Stimulated activated CD4-positive, alpha-beta T cell treated with anti-CD3 and anti-CD28 coated beads, Interleukin-15, amount 100 ng/mL, for 24 hours (primary cell): Measurements from ENCODE around the gene SLC2A2.

Experiments used
- DNase-seq: peaks from one replicate; pipeline ENCODE4 v3.0.0-alpha.2; 2020

The SLC2A2 gene

DNA sequence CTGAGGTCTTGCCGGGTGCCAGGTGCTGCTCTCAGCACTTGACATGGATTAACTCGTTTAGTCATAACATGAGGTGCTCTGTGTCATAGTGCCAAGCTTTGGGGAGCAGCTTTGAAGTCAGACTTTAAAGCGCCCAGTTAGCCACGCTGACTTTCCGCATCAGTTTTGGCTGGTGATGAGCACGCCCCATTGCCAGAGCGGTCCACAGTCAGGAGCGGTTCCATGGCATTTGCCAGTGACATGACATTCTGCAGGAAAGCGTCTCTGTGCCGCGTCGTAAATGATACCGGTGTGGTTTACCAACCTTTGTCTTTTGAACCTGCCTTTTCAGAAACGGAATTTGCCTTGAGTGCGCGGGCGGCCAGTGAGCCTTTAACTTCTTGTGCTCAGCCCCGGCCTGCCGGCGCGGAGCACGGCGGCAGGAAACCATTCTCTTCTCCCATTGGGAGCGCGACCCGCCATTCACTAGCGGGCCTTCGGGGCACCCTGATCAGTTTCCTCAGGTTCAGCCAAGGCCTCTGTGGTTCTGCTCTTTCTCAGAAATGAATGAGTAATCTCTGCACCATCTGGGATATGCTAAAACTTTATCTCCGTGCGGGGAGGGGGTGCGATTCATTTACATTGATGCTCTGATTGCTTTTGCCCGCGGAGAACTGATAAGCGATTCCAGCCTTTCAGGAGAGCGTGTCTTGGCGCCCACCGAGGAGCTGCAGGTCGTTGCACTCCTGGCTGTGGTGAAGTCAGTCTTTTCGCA, 1.7 kb upstream of the SLC2A2 start:
- peak; percentile 73 for DNase-seq

DNA sequence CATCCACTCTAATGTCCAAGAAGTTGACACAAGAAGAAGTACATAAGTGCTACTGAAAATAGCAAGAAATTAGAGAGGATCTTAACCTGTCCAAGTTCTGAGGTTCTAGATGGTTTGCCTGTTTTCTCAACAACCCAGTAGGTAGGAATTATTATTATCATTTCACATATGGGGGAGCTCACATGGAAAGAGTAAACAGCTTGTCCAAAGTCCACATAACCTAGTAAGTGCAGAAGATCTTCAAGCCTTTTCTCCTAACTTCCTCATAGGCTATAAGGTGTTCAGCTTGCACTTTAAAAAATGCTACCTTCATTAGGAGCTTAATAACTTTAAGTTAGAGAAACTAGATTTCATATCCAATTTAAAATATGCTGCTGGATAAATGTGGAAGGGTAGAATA, 3.0 kb downstream of the SLC2A2 start:
- DNase-seq, result no peak

DNA sequence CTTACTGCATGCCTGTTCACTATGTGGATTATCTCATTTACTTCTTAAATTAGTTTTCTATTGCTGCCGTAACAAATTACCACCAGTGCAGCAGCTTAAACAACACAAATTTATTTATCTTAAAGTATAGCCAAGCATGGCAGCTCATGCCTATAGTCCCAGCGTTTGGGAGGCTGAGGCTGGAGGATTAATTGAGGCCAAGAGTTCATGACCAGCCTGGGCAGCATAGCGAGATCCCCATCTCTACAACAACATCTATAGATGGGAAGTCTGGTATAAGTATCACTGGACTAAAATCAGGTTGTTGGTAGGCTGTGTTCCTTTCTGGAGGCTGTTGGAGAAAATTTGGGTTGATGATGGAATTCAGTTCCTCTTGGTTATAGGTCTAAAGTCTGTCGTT, 5.1 kb downstream of the SLC2A2 start:
- no peak for DNase-seq

DNA sequence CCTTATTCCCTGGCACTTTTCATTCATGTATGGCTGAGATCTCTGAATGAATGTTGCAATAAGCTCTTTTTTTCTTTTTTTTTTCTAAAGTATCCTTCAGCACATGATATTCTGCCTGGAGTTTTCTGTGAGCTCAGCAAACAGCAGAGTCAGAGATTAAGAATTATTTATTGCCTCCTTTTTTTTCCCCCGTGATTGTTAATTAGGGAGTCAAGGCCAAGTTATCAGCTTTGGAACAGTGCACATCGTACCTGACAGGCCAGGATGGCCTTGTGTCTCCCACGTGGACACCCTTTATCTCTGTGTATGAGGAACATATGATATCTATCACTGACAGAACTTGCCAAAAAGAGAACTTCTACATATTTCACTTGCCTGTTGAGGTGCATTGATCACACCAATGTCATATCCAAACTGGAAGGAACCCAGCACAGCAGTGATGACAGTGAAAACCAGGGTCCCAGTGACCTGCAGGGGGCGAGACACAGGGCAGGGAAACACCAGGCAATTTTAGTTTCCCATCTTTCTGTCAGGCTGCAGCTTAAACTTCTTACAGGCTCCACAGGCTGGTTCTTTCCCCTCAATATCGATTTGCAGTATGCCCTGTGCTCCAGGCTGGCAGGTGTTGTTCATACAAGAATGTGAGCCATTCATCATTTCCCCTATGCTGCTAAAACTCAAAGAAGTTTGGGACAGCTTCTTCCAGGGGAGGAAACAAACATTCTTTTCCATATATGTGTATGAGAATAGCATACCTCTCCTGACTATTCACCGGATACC, 8.2 kb downstream of the SLC2A2 start:
- peak; percentile 5 for DNase-seq

DNA sequence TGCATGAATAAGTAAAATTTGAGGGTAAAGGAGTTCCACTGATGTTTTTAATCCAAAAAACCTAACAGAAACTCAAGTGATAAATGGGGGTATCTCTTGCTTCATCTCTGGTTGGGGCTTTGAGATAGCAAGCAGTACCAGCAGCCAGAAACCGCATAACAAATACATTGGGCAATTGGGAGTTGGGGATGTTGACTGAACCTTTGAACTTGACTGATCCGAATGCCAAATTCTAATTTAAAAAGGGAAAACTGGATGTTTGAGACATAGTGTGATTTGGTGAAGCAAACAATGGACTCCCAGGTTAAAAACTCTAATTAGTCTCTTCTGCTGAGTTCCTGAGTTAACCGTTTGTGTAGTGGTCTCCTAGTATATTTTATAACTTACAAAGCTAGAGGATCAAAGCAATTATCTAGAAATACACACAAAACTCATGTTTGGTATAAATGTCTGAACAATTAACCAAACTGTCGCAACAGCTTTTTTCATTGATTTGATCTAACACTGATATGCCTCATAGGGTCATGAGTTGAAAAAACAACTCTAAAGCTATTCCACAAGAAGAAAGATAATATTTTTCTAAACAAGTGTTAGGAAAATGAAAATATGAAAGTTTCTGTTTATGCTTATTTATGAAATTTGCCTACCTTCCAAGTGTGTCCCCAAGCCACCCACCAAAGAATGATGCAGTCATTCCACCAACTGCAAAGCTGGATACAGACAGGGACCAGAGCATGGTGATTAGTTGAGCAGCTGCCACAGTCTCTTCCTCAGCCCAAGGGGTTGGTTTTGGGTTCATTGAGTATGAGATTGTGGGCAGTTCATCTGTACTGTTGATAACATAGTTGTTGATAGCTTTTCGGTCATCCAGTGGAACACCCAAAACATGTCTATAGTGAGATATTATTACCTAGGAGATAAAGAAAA, 12.4 kb downstream of the SLC2A2 start:
- DNase-seq, result no peak

DNA sequence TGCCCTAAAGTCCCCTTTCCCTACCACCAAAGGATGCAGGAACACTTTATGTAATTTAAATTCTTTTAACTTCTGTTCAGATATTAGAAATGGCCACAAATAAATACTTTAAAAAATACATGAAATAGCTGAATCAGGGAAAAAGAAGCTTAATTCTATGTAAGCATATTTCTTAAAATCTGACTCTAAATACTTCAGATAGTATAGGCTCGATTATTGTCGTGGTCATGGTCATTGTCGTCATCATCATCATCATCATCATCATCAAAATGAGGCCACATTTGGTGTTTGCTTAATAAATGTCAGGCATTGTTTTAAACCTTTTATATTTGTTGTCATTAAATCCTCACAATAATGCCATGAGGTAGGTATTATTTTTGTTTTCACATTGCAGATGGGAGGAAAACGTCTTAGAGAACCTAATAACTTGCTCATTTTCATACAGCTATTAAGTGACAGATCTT, 14.6 kb downstream of the SLC2A2 start:
- no peak for DNase-seq

DNA sequence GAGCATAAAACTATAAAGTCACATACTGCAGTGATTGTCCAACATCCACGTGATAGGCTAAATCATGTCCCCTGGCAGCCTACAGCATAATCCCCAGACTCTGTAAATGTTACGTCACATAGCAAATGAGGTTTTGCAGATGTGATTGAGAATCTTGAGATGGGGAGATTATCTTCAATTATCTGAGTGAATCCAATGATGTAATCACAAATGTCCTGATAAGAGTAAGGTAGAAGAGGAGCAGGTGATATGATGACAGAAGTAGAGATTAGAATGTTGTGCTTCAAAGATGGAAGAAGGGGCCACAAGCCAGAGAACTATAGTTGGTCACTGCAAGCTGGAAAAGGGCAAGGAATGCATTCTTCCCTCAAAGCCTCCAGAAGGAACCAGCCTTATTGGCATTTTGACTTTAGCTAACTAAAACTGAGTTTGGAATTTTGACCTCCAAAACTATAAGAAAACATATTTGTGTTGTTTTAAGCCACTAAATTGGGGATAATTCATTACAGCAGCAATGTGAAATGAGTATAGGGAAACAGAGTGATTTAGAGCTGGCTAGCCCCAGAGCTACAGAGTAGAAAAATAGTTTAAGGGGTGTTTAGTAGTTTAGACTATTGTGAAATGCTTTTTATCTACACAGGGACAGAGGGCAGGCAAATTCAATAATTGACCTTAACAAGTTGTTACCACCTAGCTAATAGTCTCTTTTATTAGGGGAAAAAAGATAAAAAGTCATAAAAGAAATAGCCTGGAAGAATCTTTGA, 15.2 kb downstream of the SLC2A2 start:
- DNase-seq, result no peak

DNA sequence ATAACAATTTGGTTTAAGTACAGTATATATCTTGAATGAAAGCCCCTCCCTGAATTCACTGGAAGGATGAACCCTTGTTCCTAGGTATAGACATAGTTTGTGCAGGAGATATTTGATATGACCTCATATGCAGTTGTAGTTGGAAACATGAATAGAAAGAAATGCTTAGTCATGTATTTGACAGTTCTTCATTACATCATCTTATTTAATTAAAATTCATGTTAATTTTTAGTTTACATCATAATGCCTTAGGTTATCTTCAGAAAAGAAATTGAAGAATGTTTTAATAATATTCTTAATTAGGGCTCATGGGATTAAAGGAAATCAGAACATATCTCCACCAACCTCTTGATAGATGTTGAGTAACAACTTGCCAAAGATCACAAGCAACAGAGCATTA, 19.2 kb downstream of the SLC2A2 start:
- no peak for DNase-seq

DNA sequence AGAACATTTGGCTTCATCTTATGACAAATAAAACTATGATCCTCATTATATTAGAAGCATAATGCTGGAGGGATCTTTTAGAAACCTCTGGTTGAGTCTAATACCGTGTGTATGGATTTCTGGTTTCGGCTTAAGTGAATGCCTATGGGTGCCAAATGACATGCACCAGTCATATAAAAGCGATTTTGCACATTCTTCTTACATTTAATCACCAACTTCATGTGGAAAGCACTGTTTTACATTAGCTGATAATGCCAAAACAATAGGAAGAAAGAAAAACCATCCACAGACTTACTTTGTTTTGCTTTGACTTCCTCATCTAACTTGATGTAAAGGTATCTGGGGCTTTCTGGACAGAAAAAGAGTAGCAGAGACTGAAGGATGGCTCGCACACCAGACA, 20.9 kb downstream of the SLC2A2 start:
- DNase-seq, result no peak

DNA sequence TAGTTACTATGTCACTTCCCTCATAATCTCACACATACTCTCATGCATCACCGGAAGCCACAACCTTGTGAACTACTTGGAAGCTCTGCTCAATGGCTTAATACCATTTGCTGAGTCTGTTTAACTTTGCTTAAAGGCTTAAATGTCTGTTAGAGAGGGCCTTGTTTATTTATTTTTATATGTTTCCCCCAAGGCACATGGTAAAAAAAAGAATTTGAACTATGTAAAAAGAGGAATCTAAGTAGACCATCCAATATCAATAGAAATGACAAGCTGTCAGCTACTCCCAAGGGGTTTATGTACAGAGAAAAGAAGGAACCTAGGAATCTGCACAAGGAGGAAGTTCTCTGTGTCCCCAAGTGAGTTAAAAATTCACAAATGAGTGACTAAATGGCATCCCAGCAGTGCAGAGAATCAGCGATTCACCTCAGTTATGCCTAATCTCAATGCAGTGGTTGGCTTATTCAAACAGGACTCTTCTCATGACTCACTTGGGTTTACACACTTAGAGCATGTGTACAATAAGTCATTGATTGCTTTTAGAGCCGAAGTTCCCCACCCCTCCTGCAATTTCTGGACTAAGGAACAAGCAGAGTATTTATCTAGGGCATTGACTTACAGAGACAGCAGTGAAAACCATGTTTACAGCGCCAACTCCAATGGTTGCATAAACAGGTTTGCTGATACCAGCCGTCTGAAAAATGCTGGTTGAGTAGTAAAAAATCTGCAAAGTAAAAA, 24.4 kb downstream of the SLC2A2 start:
- no peak for DNase-seq

DNA sequence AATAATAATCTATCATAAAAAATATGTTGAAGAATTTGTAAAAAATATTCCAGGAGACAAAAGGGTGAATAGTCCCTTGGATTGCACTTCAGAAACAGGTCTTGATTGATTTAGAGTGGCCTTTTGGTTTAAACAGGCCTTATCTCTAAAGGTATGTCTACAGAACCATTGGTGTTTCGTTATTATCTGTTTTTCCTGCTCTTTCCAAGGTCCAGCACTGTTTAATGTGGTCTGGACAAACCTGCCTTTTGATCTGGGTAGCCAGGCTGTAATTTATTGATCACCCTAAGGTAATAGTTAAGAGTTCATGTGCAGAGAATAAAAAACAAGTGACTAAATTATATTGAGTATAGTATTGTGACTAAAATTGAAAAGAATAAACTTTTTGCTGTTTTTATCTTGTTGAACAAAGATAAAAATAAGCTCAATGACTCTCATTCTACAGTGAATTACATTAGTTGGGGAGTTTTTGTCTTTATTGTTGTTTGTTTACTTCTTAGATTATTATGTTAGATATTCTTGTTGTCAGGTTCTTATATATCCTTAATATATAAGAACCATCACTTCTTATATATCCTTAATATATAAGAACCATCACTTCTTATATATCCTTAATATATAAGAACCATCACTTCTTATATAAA, 25.1 kb downstream of the SLC2A2 start:
- no peak for DNase-seq

DNA sequence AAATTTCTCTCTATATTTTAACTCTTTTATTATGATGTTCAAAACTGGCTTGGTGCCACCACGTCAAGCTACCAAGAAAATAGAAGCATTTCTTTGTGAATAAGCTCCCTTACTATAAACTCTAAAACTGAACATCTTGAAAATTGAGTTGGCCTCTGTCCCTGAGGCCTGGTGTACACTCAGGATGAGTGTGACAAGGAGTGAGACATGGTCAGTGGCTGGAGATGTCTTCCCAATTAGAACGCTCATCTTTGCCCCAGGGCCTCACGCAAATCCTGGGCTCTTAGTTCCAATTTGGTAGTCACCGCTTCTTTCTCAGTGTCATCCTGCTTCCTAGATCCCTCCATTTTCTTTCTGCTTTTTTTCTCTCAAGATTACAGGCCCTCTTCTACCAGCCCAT, 26.2 kb downstream of the SLC2A2 start:
- DNase-seq, result no peak

DNA sequence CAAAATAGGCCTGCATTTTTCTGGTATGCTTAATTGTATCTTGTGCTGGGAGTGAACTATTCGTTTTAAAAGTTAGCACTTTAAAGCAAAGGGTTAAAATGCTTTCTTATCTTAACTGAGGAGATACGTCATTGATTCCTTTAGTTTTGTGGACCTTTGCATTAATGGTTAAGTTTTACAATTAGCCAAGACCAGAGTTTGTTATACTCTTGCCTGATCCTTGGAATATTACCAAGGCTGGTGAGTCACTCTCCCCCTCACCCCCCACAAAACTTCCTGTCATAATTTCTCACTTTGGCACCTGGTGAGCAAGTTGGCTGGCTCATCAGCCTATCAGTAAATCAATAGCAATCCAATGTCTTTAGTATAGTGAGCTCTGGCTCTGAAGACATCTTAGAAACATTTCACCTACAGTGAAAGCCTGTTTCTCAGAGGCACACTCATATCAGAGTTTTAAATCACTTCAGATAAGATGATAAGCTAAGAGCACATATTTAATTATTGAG, 26.7 kb downstream of the SLC2A2 start:
- no peak for DNase-seq

DNA sequence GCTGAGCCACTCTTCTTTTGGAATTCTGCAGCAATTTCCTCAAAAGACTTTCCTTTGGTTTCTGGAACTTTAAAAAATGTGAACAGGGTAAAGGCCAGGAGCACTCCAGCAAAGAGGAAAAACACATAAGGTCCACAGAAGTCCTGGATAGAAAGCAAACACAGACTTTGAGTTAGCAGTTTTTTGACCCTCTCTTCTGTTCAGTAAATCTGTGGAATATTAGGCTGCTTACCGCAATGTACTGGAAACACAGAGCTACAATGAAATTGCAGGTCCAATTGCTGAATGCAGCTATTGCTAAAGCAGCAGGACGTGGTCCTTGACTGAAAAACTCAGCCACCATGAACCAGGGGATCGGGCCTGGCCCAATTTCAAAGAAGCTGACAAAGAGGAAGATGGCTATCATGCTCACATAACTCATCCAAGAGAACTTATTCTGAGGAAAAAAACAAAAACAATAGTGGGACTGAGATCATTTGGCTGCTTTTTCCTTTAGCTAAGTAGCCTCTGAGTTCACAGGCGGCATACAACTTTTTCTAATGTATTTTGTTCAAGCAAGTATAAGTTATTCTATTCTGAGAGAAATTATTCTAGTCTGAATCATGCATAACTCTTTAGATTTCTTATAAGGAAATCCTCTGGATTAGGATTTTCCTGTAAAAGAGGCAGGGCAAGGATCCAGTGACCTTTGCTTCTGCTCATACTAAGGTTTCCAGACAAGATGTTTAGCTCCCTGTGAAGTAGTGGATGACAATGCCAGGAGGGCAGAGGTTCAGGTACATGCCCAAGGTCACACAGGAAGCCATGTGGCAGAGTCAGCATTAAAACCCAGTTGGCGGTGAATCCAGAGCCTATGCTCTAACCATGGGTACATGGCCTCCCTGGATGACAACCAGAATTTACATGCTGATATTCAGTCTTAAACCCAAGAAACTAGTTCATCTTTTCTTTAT, 28.3 kb downstream of the SLC2A2 start:
- no peak for DNase-seq

DNA sequence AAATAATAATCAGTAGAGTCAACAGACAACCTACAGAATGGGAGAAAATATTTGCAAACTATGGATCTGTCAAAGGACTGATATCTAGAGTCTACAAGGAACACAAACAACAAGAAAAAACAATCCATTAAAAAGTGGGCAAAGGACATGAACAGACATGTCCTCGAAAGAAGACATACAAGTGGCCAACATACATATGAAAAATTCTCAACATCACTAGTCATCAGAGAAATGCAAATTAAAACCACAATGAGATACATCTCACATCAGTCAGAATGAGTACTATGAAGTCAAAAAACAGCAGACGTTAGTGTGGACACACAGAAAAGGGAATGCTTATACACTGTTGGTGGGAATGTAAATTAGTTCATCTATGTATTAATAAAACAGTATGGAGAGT, 33.7 kb downstream of the SLC2A2 start:
- no peak for DNase-seq

DNA sequence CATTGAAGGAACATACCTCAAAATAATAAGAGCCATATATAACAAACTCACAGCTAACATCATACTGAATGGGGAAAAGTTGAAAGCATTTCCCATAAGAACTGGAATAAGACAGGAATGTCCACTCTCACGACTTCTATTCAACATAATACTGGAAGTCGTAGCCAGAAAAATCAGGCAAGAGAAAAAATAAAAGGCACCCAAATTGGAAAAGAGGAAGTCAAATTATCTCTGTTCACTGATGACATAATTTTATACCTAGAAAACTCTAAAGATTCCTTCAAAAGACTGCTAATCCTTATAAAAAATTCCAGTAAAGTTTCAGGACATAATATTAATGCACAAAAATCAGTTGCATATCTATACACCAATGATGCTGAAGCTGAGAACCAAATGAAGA, 34.9 kb downstream of the SLC2A2 start:
- no peak for DNase-seq

DNA sequence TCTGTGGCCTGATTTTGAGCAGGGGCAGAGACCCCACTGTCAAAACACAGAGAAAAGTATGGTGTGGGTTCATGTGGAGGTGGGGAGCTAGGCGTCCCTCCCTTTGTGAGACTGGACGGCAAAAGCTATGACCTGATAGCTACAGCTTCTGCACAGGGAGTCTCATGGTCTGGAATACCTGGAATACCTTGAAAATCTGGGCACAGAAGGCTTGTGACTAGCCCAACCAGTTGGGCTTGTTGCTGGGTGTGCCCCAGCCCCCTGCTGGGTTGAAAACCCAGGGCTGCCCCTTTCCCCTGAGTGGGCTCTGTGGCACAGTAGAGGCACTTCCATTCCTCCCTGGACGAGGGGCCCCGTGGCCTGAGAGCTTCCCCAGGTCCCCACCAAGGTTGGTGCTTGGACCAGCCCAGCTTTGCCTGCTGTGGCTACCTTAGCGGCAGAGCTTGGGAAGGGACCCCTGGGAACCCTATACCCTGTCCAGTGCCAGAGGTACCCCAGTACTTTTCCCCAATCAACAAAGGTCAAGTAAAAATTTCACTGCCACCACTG, 37.3 kb downstream of the SLC2A2 start:
- no peak for DNase-seq

DNA sequence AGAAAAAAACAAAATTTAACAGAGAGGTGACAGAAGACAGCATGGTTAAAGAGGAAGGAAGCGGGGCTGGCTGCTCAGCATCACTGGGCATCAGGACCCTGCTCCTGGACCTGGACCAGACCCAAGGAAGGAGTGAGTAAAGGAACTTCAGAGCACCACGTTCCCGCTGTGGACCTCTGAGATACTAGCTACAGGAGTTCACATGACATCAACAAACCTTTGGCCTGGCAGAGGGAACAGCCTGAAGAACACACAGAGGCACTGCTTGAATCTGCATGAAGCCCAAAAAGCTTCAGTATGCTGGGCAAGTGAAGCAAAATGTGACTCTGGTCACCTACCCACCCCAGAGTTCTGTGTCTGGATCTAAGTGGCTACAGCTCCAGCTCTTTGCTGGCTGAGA, 38.1 kb downstream of the SLC2A2 start:
- DNase-seq, result no peak

DNA sequence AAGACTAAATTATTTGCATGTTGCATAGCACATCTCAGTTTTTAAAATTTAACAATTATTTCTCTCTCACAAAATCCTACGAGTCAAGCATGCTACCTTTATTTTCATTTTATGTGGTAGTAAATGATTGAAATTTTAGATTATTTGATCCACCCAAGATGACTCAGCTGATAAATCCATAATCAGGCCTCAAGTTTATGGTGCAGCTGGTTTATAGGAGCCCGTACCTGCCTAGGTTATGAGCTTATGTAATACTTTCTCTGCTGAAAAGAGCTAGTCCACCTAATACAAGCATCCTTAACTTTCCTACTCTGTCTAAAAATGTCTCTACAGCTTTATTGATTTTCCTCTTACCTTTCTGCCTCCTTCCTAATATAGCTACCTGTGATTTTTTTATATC, 41.2 kb downstream of the SLC2A2 start:
- no peak for DNase-seq

DNA sequence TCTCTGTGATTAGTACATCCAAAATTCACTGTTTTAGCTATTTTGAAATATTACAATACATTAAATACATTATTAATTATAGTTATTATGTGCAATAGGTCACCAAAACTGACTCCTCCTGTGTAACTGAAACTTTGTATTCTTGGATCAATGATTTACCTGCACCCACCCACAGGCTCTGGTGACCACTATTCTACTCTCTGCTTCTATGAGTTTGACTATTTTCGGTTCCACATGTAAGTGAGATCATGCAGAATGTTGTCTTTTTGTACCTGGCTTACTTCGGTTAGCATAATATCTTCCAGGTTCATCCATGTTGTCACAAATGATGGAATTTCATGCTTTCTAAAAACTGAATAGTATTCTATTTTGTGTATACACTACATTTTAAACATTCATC, 43.8 kb downstream of the SLC2A2 start:
- no peak for DNase-seq
